ENCODE data around the gene PREX1.

Gene PREX1

GRCh38 chr20:48864254-48864653, 36.5 kb upstream of the PREX1 start:
- no peak for DNase-seq (ENCODE audit: low spot score)
- no peak for TF ChIP-seq CTCF (IDR thresholded peaks at IDR 0.05; ENCODE audit: extremely low read depth, missing control alignments)

DNA sequence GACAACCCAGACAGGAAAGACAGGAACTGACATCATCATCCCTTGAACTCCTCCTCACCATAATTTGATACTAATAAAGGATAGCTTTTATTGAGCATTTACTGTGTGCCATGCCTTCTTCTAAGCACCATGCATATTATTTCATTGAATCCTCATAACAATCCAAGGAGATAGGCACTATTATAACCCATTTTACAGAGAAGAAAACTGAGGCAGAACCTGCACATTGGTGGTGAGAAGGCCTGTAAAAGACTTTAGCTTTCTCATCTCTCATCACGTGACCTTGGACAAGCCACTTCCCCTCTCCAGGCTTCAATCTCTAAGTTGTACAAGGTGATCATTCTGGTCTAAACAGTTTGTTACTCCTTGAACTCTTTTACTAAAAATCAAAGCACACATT, 34.5 kb upstream of the PREX1 start:
- DNase-seq (ENCODE audit: low spot score) = no peak
- no peak for TF ChIP-seq CTCF (IDR thresholded peaks at IDR 0.05; ENCODE audit: extremely low read depth, missing control alignments)

GRCh38 chr20:48861444-48861843, 33.6 kb upstream of the PREX1 start:
- no peak for TF ChIP-seq CTCF (IDR thresholded peaks at IDR 0.05; ENCODE audit: extremely low read depth, missing control alignments)
- DNase-seq (ENCODE audit: low spot score) = peak; percentile 45

GRCh38 chr20:48858075-48858790, 30.4 kb upstream of the PREX1 start:
- TF ChIP-seq CTCF (IDR thresholded peaks at IDR 0.05; ENCODE audit: extremely low read depth, missing control alignments) = no peak

GRCh38 chr20:48856130-48856529, 28.3 kb upstream of the PREX1 start:
- TF ChIP-seq CTCF (IDR thresholded peaks at IDR 0.05; ENCODE audit: extremely low read depth, missing control alignments) = no peak
- DNase-seq (ENCODE audit: low spot score) = no peak

More at GRCh38 chr20:48858075-48858790, 30.4 kb upstream of the PREX1 start:
- DNase-seq (ENCODE audit: low spot score) = no peak

DNA sequence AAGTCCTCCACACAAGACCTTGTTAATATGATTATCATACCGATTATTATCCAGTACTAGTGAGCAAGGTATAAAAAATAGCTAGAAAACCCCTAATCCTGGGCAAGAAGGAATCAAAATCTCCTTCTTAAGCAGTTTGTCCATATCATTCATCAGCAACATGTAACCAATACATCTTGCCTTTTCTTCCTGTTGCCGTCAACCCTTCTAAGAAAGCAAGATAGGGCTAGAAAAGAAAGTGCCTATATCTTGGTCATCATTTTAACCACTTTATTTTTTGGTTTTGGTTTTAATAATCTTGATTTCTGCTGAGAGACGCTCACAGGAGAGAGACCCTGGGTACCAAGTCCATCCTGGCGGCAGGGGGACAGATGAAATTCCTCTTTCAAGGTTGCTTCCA, 27.2 kb upstream of the PREX1 start:
- TF ChIP-seq CTCF (IDR thresholded peaks at IDR 0.05; ENCODE audit: extremely low read depth, missing control alignments) = no peak
- no peak for DNase-seq (ENCODE audit: low spot score)

- TF ChIP-seq CTCF (IDR thresholded peaks at IDR 0.05; ENCODE audit: extremely low read depth, missing control alignments) = no peak
These were observed 24.8 kb upstream of the PREX1 start for GRCh38 chr20:48852609-48853008.

More at GRCh38 chr20:48852609-48853008, 24.8 kb upstream of the PREX1 start:
- no peak for DNase-seq (ENCODE audit: low spot score)

Measured in GM20000 (cell line).